ENCODE results near the gene ZNF276. TPM values are rescaled to one million over a fixed set of nuclear protein-coding genes. Genes with fewer than 3 reads are reported as not detected.
A peak's percentile ranks its signal among the peaks of the same experiment; 100 is the strongest.

Gene ZNF276
- total and polyA plus RNA-seq, 9 donors, result 7.1 to 39.9 (median 25.5) TPM

DNA sequence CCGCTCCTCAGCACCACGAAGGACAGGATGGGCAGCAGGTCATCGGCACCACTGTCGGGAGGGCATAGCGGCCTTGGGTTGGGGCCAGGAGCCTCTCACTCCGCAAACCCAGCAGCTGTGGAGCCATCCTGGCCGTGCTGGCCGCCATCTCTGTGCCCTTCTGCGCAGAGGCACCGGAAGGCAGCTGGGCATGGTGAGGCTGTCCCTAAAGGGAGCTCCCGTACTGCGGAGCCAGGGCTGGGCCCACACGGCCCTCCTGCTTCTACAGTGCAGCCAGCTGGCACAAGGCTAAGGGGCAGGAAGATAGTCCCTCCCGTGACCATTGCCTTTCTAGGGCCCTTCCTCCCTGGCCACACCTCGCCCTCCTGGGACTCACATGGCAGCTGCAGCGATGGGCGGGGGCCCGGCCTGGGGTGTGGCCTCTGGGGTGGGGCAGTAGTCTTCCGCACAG, 12.8 kb upstream of the ZNF276 start:
- Histone ChIP-seq H3K36me3 (no peaks in the 10 kb centered on the region), H3K4me3 (no peak overlapping the region), H3K4me1 (ENCODE audit: insufficient read depth) (peaks cover 3% of the 10 kb centered on the region), H3K9me3 (no peaks in the 10 kb centered on the region), H3K27ac (no peak overlapping the region), H3K27me3 (no peaks in the 10 kb centered on the region)
- TF ChIP-seq EP300 (IDR thresholded peaks at IDR 0.05), result no peak
- TF ChIP-seq POLR2A (IDR thresholded peaks at IDR 0.05), result no peak
- TF ChIP-seq, protein P1, sequence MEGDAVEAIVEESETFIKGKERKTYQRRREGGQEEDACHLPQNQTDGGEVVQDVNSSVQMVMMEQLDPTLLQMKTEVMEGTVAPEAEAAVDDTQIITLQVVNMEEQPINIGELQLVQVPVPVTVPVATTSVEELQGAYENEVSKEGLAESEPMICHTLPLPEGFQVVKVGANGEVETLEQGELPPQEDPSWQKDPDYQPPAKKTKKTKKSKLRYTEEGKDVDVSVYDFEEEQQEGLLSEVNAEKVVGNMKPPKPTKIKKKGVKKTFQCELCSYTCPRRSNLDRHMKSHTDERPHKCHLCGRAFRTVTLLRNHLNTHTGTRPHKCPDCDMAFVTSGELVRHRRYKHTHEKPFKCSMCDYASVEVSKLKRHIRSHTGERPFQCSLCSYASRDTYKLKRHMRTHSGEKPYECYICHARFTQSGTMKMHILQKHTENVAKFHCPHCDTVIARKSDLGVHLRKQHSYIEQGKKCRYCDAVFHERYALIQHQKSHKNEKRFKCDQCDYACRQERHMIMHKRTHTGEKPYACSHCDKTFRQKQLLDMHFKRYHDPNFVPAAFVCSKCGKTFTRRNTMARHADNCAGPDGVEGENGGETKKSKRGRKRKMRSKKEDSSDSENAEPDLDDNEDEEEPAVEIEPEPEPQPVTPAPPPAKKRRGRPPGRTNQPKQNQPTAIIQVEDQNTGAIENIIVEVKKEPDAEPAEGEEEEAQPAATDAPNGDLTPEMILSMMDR (IDR thresholded peaks at IDR 0.05), result no peak
- WGBS, 3 donors, result 86 to 88% (median 86%) methylated on average over 19 of the region's 19 CpGs
- DNase-seq, result peak in 2 of 5 donors; percentile 7 to 19
- intact Hi-C loops (cut with DNase I), result loop anchor here in 3 of 4 donors (5.0 to 10.0 kb wide), 3 partner anchors 86 to 154 kb away; no protein-coding TSS in a partner anchor

DNA sequence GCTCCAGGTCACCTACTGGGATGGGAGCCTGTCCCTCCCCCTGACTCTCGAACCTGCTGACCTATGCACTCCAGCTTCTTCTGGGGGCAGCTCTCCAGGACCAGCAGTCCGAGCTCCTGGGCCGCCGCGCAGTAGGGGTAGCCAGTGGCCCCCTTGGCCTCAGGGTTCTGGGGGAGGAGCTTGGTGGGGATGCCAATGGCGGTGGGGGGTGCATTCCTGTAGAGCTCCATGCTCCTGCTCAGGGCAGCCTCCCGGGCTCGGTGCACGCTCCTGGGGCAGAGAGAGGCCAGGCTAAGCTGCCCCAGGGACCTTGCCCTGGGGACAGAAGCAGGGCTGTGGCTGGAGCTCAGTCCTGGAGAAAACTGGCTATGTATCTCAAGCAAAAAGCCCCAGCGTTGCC, 12.2 kb upstream of the ZNF276 start:
- WGBS, 3 donors, result 86 to 94% (median 88%) methylated on average over 10 of the region's 10 CpGs
- Histone ChIP-seq H3K27me3 (no peaks in the 10 kb centered on the region), H3K4me1 (ENCODE audit: insufficient read depth) (peaks cover 3% of the 10 kb centered on the region), H3K9me3 (no peaks in the 10 kb centered on the region), H3K4me3 (no peak overlapping the region), H3K27ac (no peak overlapping the region), H3K36me3 (no peaks in the 10 kb centered on the region)
- intact Hi-C loops (cut with DNase I), result loop anchor here in 3 of 4 donors (5.0 to 10.0 kb wide), 3 partner anchors 86 to 153 kb away; no protein-coding TSS in a partner anchor
- TF ChIP-seq, protein P1 (IDR thresholded peaks at IDR 0.05), result no peak
- no peak for TF ChIP-seq POLR2A (IDR thresholded peaks at IDR 0.05)
- no peak for TF ChIP-seq EP300 (IDR thresholded peaks at IDR 0.05)
- DNase-seq, result peak in 1 of 5 donors; percentile 19

DNA sequence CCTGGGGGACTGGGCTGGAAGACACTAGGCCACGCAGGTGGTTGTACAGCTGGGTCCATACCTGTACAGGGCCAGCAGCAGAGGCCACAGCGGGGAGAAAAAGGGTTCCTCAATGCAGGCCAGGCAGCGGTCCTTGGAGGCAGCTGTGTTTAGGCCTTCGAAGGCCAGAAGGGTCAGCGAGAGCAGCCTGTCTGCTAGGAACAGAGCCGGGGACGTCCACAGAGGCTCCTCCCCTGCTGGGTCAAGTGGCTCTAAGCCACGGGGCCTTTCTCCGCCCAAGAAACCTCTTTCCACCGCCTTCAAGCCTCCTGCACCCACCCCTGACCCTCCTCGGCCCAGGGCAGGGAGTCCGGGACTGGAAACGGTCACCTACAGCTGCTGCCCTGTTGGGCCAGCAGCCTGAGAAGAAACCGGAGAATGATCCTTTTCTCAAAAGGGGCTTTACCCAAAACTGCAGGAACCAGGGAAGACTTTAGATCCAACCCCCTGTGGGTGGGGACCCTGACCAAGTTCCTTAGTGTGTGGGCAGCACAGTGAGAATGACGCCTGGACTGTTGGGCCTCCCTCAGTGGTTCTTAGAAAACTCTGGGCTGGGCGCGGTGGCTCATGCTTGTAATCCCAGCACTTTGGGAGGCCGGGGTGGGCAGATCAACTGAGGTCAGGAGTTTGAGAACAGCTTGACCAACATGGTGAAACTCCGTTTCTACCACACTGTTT, 11.5 kb upstream of the ZNF276 start:
- 76 to 86% (median 82%) methylated on average over 19 of the region's 19 CpGs for WGBS, 3 donors
- intact Hi-C loops (cut with DNase I), result loop anchor here in 3 of 4 donors (5.0 to 10.0 kb wide), 3 partner anchors 85 to 152 kb away; no protein-coding TSS in a partner anchor
- peak in 1 of 5 donors; percentile 8 for DNase-seq
- Histone ChIP-seq H3K27me3 (no peaks in the 10 kb centered on the region), H3K4me3 (no peak overlapping the region), H3K9me3 (no peaks in the 10 kb centered on the region), H3K27ac (no peak overlapping the region), H3K36me3 (no peaks in the 10 kb centered on the region), H3K4me1 (ENCODE audit: insufficient read depth) (peaks cover 3% of the 10 kb centered on the region)
- TF ChIP-seq POLR2A (IDR thresholded peaks at IDR 0.05) (no peak), EP300 (IDR thresholded peaks at IDR 0.05) (no peak)
- TF ChIP-seq, protein P1 (IDR thresholded peaks at IDR 0.05), result no peak

DNA sequence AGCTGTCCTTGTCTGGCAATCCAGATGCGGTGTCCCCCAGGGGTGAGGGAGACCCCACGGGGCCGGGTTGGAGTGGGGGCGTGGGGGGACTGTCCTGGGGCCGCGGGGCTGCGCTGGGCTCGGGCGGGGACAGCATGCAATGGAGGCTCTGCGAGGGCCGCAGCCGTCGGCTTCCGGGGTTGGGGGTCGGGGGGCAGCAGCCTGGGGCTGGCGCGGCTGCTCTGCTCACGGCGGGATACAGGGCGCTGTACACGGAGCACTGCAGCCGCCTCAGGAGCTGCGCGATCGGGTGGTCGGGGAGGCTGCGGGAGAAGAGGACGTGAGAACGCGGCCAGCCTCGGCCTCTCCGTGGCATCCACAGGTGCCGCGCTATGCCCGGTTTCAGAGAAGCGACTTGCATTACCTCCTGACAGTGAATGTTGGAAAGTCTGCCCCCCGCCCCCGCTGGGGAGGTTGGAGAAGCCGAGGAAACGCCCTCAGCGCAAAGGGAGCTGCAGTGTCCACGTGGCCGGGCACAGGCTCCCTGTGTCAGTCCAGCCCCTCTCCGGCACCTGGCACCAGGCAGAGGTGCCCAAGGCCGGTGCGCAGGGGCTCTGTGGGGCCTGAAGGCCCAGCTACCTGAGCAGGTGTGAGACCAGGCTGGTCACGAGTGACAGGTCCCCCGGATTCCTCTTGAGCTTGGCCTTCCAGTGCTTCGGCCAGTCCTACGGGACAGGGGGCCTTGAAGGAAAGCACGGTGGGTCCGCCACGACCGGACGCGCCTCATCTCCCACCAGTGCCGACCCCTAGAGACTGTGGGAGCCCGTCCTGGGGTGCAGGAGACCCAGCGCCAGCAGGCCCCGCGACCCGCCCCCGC, 10.4 kb upstream of the ZNF276 start:
- Histone ChIP-seq H3K27ac (no peak overlapping the region), H3K4me3 (no peak overlapping the region), H3K27me3 (no peaks in the 10 kb centered on the region), H3K36me3 (no peaks in the 10 kb centered on the region), H3K9me3 (no peaks in the 10 kb centered on the region), H3K4me1 (ENCODE audit: insufficient read depth) (peaks cover 3% of the 10 kb centered on the region)
- peak in 2 of 5 donors; percentile 12 to 38 for DNase-seq
- WGBS, 3 donors, result 77 to 85% (median 81%) methylated on average over 41 to 63 of the region's 63 CpGs
- no peak for TF ChIP-seq POLR2A (IDR thresholded peaks at IDR 0.05)
- TF ChIP-seq, protein P1 (IDR thresholded peaks at IDR 0.05), result no peak
- no peak for TF ChIP-seq EP300 (IDR thresholded peaks at IDR 0.05)
- intact Hi-C loops (cut with DNase I), result no loop called here

Measured in ovary (tissue), 9 donors.